HEK293T (cell line): ENCODE data around the gene IPMK.

Experiments
- CTCF ChIA-PET: fragments of 350-600 bp; formaldehyde crosslinking; extraction: SDS; loops from one replicate; lab custom pipeline; 2021; ENCODE audit warnings: antibody characterized with exemption, inconsistent platforms; lab: Yijun Ruan, JAX
- POLR2A ChIA-PET: fragments of 350-600 bp; formaldehyde crosslinking; extraction: SDS; loops from one replicate; lab custom pipeline; 2020; ENCODE audit warnings: antibody characterized with exemption, inconsistent platforms; lab: Yijun Ruan, JAX
- DNase-seq: peaks from one replicate; pipeline ENCODE4 v3.0.0; 2012; ENCODE audit warnings: mixed read lengths; ENCODE audit errors: extremely low spot score
- ARNT ChIP-seq: fragments of 450-650 bp; IDR thresholded peaks from 2 replicates; pipeline ENCODE4 v1.6.1; 2017; ENCODE audit warnings: mild to moderate bottlenecking
- BHLHE40 ChIP-seq: fragments of 450-650 bp; IDR thresholded peaks from 2 replicates; pipeline ENCODE4 v1.6.1; 2016; ENCODE audit warnings: mild to moderate bottlenecking, moderate library complexity, borderline replicate concordance
- CTBP1 ChIP-seq: fragments of 450-650 bp; IDR thresholded peaks from 2 replicates; pipeline ENCODE4 v1.6.1; 2016; ENCODE audit warnings: borderline replicate concordance
- ELF4 ChIP-seq: fragments of 450-650 bp; IDR thresholded peaks from 2 replicates; pipeline ENCODE4 v1.6.1; 2017; ENCODE audit warnings: antibody characterized with exemption
- FOXA1 ChIP-seq: fragments of 450-650 bp; IDR thresholded peaks from 2 replicates; pipeline ENCODE4 v1.6.1; 2016; ENCODE audit warnings: mild to moderate bottlenecking
- FOXK2 ChIP-seq: fragments of 450-650 bp; IDR thresholded peaks from 2 replicates; pipeline ENCODE4 v1.6.1; 2016; ENCODE audit warnings: mild to moderate bottlenecking
- FOXM1 ChIP-seq: fragments of 450-650 bp; IDR thresholded peaks from 2 replicates; pipeline ENCODE4 v1.6.1; 2017; ENCODE audit warnings: mild to moderate bottlenecking, borderline replicate concordance
- HDGF ChIP-seq: fragments of 450-650 bp; IDR thresholded peaks from 2 replicates; pipeline ENCODE4 v1.6.1; 2017; ENCODE audit warnings: antibody characterized with exemption, borderline replicate concordance
- L3MBTL2 ChIP-seq: fragments of 450-650 bp; conservative IDR thresholded peaks from 2 replicates; pipeline ENCODE4 v1.6.1; 2016; ENCODE audit warnings: mild to moderate bottlenecking
- LEF1 ChIP-seq: fragments of 450-650 bp; IDR thresholded peaks from 2 replicates; pipeline ENCODE4 v1.6.1; 2017; ENCODE audit warnings: mild to moderate bottlenecking, borderline replicate concordance
- NFRKB ChIP-seq: fragments of 450-650 bp; IDR thresholded peaks from 2 replicates; pipeline ENCODE4 v1.6.1; 2016; ENCODE audit warnings: mild to moderate bottlenecking, moderate library complexity
- PKNOX1 ChIP-seq: fragments of 450-650 bp; IDR thresholded peaks from 2 replicates; pipeline ENCODE4 v1.6.1; 2016
- SP1 ChIP-seq: fragments of 450-650 bp; IDR thresholded peaks from 2 replicates; pipeline ENCODE4 v1.6.1; 2017
- SUZ12 ChIP-seq: fragments of 450-650 bp; IDR thresholded peaks from 2 replicates; pipeline ENCODE4 v1.6.1; 2016; ENCODE audit warnings: mild to moderate bottlenecking
- TARDBP ChIP-seq: fragments of 450-650 bp; IDR thresholded peaks from 2 replicates; pipeline ENCODE4 v1.6.1; 2016
- ZNF384 ChIP-seq: fragments of 450-650 bp; IDR thresholded peaks from 2 replicates; pipeline ENCODE4 v1.6.1; 2016

Gene IPMK

GRCh38 chr10:58177362-58177947 lies 90.2 kb downstream of the IPMK start:
- POLR2A ChIA-PET = interaction anchor here (1.0 kb wide), 1 partner anchor 208 kb away, joined by 3 read pairs; the partner anchor contains the start of gene TFAM
- CTCF ChIA-PET = interaction anchor here (1.1 to 3.3 kb wide), 5 partner anchors 13 to 208 kb away, joined by 3 to 22 read pairs (median 3); partner anchors contain the start of gene TFAM
- TF ChIP-seq FOXA1 = no peak
- DNase-seq = peak; percentile 22

GRCh38 chr10:58175990-58176900 lies 91.4 kb downstream of the IPMK start:
- ChIA-PET CTCF (interaction anchor here (1.3 to 3.3 kb wide), 2 partner anchors 115 to 124 kb away, joined by 3 to 22 read pairs; no protein-coding TSS in a partner anchor), POLR2A (no interaction called here)

GRCh38 chr10:58174831-58175230 lies 92.9 kb downstream of the IPMK start:
- ChIA-PET CTCF (interaction anchor here (1.7 kb wide), 1 partner anchor 117 kb away, joined by 5 read pairs; no protein-coding TSS in a partner anchor), POLR2A (no interaction called here)
- no peak for DNase-seq
- TF ChIP-seq NFRKB (no peak), TARDBP (no peak), LEF1 (no peak), L3MBTL2 (no peak), SUZ12 (no peak), CTBP1 (no peak), FOXM1 (no peak), ELF4 (no peak), ZNF384 (no peak), FOXK2 (no peak), FOXA1 (no peak), ARNT (no peak), BHLHE40 (no peak), HDGF (no peak), PKNOX1 (no peak)

More at GRCh38 chr10:58175990-58176900, 91.4 kb downstream of the IPMK start:
- TF ChIP-seq NFRKB = no peak
- no peak for TF ChIP-seq HDGF
- no peak for TF ChIP-seq ELF4
- TF ChIP-seq SUZ12 = no peak
- no peak for TF ChIP-seq ZNF384
- no peak for TF ChIP-seq PKNOX1
- TF ChIP-seq BHLHE40 = no peak
- TF ChIP-seq FOXK2 = no peak
- no peak for TF ChIP-seq SP1
- TF ChIP-seq TARDBP = no peak
- no peak for TF ChIP-seq ARNT
- no peak for TF ChIP-seq L3MBTL2
- TF ChIP-seq LEF1 = no peak
- no peak for TF ChIP-seq CTBP1
- TF ChIP-seq FOXM1 = no peak
- TF ChIP-seq FOXA1 = no peak
- no peak for DNase-seq

- TF ChIP-seq BHLHE40 (no peak), L3MBTL2 (0 out of 2 replicates have a peak, but pooled peaks have one; percentile 25)
- CTCF ChIA-PET = interaction anchor here (0.6 to 1.7 kb wide), 2 partner anchors 20 to 118 kb away, joined by 3 to 5 read pairs; no protein-coding TSS in a partner anchor
- POLR2A ChIA-PET = no interaction called here
- DNase-seq = no peak
Measured at GRCh38 chr10:58173391-58173790, 94.3 kb downstream of the IPMK start.

- POLR2A ChIA-PET = no interaction called here
Measured at GRCh38 chr10:58171146-58171545, 96.5 kb downstream of the IPMK start.

More at GRCh38 chr10:58171146-58171545, 96.5 kb downstream of the IPMK start:
- no peak for DNase-seq
- TF ChIP-seq HDGF (no peak), SP1 (no peak), ZNF384 (no peak), FOXK2 (no peak), BHLHE40 (no peak), PKNOX1 (no peak), FOXA1 (no peak), SUZ12 (no peak), FOXM1 (no peak), CTBP1 (no peak), LEF1 (no peak), TARDBP (no peak), NFRKB (no peak), ELF4 (no peak), L3MBTL2 (no peak), ARNT (no peak)
- CTCF ChIA-PET = interaction anchor here (1.6 kb wide), 1 partner anchor 18 kb away, joined by 6 read pairs; no protein-coding TSS in a partner anchor
